Esophagus muscularis mucosa (tissue), 2 donors: ENCODE measurements around the gene RGS19.

Experiments
- POLR2A ChIP-seq: fragments of 450-650 bp; IDR thresholded peaks from one replicate; pipeline ENCODE4 v1.6.1; 2017; ENCODE audit warnings: antibody characterized with exemption, moderate library complexity, mild to moderate bottlenecking, low read depth
- POLR2AphosphoS5 ChIP-seq, 2 donors: sonication (generic); formaldehyde crosslinking; IDR thresholded peaks; one replicate each; pipeline ENCODE4 v1.6.1; 2017; ENCODE audit warnings: antibody characterized with exemption in 2 of 2

- no peak for TF ChIP-seq POLR2AphosphoS5 (IDR thresholded peaks at IDR 0.05)
- no peak for TF ChIP-seq POLR2A
Measured at GRCh38 chr20:64092258-64093012, 13.1 kb upstream of the RGS19 start.
